GM18520 (cell line): ENCODE results near the gene EFCAB6.

Experiments
- ATAC-seq: cut with Tn5 transposase; IDR thresholded peaks from one replicate; pipeline ENCODE4 v1.9.1; 2021; ENCODE audit not compliant: unreplicated experiment

EFCAB6 gene

GRCh38 chr22:43819421-43819921 lies 7.4 kb upstream of the EFCAB6 start:
- no peak for ATAC-seq

- no peak for ATAC-seq
Measured at GRCh38 chr22:43818981-43819380, 6.9 kb upstream of the EFCAB6 start.

- ATAC-seq: no peak
Measured at GRCh38 chr22:43817402-43817801, 5.3 kb upstream of the EFCAB6 start.

- no peak for ATAC-seq
Measured at GRCh38 chr22:43814264-43814663, 2.2 kb upstream of the EFCAB6 start.

- ATAC-seq: no peak
Measured at GRCh38 chr22:43812890-43813289, 785 bp upstream of the EFCAB6 start.

- ATAC-seq: no peak
Measured at GRCh38 chr22:43811777-43812148, 342 bp downstream of the EFCAB6 start.

- ATAC-seq: no peak
Measured at GRCh38 chr22:43802897-43803495, 9.1 kb downstream of the EFCAB6 start.

- no peak for ATAC-seq
Measured at GRCh38 chr22:43800970-43801369, 11.1 kb downstream of the EFCAB6 start.

- no peak for ATAC-seq
Measured at GRCh38 chr22:43798492-43798891, 13.6 kb downstream of the EFCAB6 start.

- ATAC-seq: no peak
Measured at GRCh38 chr22:43796567-43796966, 15.5 kb downstream of the EFCAB6 start.

GRCh38 chr22:43795320-43795719 lies 16.8 kb downstream of the EFCAB6 start:
- ATAC-seq: no peak

- ATAC-seq: no peak
Measured at GRCh38 chr22:43792905-43793304, 19.2 kb downstream of the EFCAB6 start.

GRCh38 chr22:43789452-43789851 lies 22.7 kb downstream of the EFCAB6 start:
- ATAC-seq: no peak

- no peak for ATAC-seq
Measured at GRCh38 chr22:43783777-43784176, 28.3 kb downstream of the EFCAB6 start.

GRCh38 chr22:43782448-43782847 lies 29.7 kb downstream of the EFCAB6 start:
- no peak for ATAC-seq

GRCh38 chr22:43777286-43777685 lies 34.8 kb downstream of the EFCAB6 start:
- no peak for ATAC-seq

GRCh38 chr22:43776081-43776670 lies 35.9 kb downstream of the EFCAB6 start:
- ATAC-seq: no peak

- no peak for ATAC-seq
Measured at GRCh38 chr22:43774318-43774915, 37.7 kb downstream of the EFCAB6 start.

GRCh38 chr22:43772831-43773230 lies 39.3 kb downstream of the EFCAB6 start:
- ATAC-seq: no peak

GRCh38 chr22:43755452-43755851 lies 56.7 kb downstream of the EFCAB6 start:
- no peak for ATAC-seq

- ATAC-seq: no peak
Measured at GRCh38 chr22:43755011-43755410, 57.1 kb downstream of the EFCAB6 start.

- no peak for ATAC-seq
Measured at GRCh38 chr22:43754176-43754575, 57.9 kb downstream of the EFCAB6 start.

- no peak for ATAC-seq
Measured at GRCh38 chr22:43753688-43754087, 58.4 kb downstream of the EFCAB6 start.
